Measurements from ENCODE around the gene VDR. TPM values are rescaled to one million over a fixed set of nuclear protein-coding genes. Genes with fewer than 3 reads are reported as not detected.

Gene VDR
- polyA plus RNA-seq, 6 donors from 2014 or later, result 0.05 to 0.44 TPM; not detected in 4

DNA sequence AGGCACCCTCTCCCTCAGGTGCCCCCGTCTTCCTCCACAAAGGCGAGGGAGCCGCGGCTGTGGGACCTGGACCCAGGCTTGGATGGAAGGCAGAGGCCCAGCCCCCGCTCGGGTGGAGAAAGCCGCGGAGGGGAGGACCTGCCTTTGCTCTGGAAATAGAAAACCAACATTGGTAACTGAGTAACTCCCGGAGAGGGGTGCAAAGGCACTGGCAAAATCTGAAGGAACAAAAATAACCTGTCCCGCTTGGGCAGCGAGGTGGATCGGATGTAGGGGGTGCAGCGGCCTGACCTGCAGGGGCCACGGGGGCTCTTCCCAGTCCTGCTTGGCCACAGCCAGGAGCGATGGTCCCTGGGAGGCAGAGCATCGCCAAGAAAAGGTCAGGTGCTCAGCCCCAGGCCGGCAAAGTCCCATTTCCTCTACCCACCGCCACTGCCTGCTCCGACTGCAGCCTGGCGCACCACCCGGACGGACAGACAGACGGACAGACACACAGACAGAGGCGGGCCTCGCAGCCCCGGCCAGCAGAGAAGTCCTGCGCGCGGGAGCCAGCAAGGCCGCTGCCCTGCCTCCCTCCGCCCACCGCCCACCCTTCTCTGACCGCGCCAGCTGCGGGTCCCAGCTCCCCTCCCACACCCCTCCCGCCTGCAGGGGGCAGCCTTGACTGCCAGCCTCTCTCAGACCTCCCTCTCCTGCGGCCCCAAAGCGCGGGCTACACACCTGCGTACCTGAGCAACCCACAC lies 37.2 kb upstream of the VDR start:
- H3K27ac Mint-ChIP-seq, result no peak overlapping the region
- DNase-seq (peak; percentile 38), ATAC-seq (ENCODE audit: low read depth in 2 of 2) (peak; percentile 80 to 87)
- H3K9me3 Mint-ChIP-seq, result no peaks in the 10 kb centered on the region
- H3K4me1 Mint-ChIP-seq, result peaks cover 6 to 13% (median 8%) of the 10 kb centered on the region in 3 donors
- peaks cover 26 to 61% (median 49%) of the 10 kb centered on the region in 3 donors for H3K27me3 Mint-ChIP-seq
- peaks cover 0 to 11% of the 10 kb centered on the region in 2 donors for H3K36me3 Mint-ChIP-seq
- H3K4me3 Mint-ChIP-seq, result peak overlapping the region in 1 of 8 donors; percentile 20

DNA sequence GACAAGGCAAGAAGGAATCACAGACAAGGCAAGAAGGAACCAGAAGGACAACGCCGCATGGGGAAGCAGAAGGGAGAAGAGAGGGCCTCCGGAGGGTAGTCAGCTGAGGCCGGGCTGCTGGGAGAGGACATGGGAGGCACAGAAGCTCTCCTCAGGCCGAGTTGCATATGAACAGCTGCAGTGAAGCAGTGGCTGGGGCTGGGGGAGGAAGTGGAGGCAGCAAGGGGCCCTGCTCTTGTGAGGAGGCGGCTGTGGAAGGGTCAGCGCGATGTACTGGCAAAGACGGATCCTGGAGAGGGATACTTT lies 36.6 kb upstream of the VDR start:
- peaks cover 6 to 8% (median 7%) of the 10 kb centered on the region in 3 donors for H3K4me1 Mint-ChIP-seq
- H3K9me3 Mint-ChIP-seq, result no peaks in the 10 kb centered on the region
- peak overlapping the region in 2 of 8 donors; percentile 20 to 57 for H3K4me3 Mint-ChIP-seq
- ATAC-seq (ENCODE audit: low read depth in 2 of 2) (no peak), DNase-seq (no peak)
- H3K27ac Mint-ChIP-seq, result peak overlapping the region in 1 of 6 donors; percentile 1
- H3K27me3 Mint-ChIP-seq, result peaks cover 20 to 55% (median 43%) of the 10 kb centered on the region in 3 donors
- peaks cover 0 to 11% of the 10 kb centered on the region in 2 donors for H3K36me3 Mint-ChIP-seq

DNA sequence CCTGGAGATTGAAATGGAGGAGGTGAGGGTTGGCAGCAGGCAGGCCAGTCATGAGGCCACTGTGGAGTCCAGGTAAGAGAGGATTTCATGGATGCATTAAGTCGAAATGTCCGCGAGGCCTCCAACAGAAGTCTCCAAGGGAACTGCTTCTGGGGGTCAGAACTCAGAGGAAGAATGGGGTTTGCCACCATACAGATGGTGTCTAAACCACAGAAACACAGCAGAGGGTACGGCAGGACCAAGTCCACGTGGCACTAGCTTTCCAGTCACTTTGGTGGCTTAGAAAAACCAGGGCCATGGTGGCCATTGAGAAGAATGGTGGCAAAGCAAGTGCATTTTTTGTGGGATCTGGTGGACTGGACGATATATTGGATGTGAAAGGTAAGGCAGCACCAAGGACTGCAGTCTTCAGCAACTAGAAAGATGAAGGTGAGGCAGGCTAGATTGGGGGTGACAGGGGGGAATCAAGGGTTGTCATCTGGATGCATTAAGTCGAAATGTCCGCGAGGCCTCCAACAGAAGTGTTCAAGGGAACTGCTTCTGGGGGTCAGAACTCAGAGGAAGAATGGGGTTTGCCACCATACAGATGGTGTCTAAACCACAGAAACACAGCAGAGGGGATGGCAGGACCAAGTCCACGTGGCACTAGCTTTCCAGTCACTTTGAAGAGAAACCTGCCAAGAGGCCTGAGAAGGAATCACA lies 36.1 kb upstream of the VDR start:
- H3K4me3 Mint-ChIP-seq, result peak overlapping the region in 1 of 8 donors; percentile 20
- ATAC-seq (ENCODE audit: low read depth in 2 of 2) (no peak), DNase-seq (no peak)
- peak overlapping the region in 2 of 6 donors; percentile 1 to 72 for H3K27ac Mint-ChIP-seq
- peaks cover 0 to 11% of the 10 kb centered on the region in 2 donors for H3K36me3 Mint-ChIP-seq
- H3K27me3 Mint-ChIP-seq, result peaks cover 20 to 50% (median 38%) of the 10 kb centered on the region in 3 donors
- peaks cover 6 to 8% (median 6%) of the 10 kb centered on the region in 3 donors for H3K4me1 Mint-ChIP-seq
- H3K9me3 Mint-ChIP-seq, result no peaks in the 10 kb centered on the region

DNA sequence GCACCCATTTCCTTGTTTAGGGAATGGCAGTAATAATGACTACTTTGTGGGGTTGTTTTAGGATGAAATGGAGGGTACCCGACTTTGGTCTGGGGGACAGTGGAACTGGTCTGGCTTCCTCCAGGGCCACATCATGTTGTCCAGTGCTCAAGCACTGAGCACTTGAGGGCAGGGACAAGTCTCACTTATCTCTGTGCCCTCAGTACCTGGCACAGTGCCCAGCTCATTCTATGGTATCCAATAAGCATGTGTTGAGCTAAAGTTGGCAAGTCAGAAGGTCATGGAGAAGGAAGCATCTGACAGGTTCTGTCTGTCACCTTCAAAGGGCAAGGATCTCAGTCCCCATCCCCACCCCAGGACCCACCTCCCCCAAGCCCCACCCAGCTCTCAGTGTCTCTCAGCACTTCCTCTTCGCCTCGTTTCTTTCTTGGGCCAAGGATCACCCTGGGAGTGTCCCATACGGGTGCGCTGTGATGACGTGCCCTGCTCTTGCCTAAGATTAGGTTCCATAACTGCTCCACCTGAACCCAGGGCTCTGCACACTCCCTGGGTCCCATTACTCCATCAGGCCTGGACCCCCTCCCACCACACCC lies 34.3 kb upstream of the VDR start:
- Mint-ChIP-seq H3K9me3 (no peaks in the 10 kb centered on the region), H3K36me3 (peaks cover 0 to 11% of the 10 kb centered on the region in 2 donors), H3K4me3 (peak overlapping the region in 1 of 8 donors; percentile 66), H3K27ac (peak overlapping the region in 2 of 6 donors; percentile 40 to 63), H3K4me1 (peaks cover 6 to 8% (median 6%) of the 10 kb centered on the region in 3 donors), H3K27me3 (peaks cover 17 to 47% (median 42%) of the 10 kb centered on the region in 3 donors)
- ATAC-seq (ENCODE audit: low read depth in 2 of 2) (no peak), DNase-seq (no peak)

DNA sequence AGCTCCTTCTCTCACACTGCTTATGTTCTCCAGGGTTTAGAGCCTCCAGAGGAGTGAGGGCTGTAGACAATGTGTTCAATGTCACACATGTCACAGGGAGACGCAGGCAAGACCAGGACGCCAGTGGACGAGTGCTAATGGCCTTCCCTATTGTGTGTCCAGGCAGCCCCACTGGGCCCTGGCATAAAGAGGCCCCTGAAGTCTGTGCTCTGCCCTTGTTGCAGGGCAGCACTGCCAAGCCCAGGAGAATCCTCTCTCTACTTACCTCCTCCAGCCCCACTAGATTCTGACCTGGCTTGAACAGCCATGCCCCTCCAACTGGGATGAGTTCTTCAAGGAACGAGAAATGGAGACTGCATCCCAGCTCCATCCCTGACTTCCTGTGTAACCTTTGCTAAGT lies 33.8 kb upstream of the VDR start:
- H3K4me3 Mint-ChIP-seq, result no peak overlapping the region
- peak overlapping the region in 1 of 6 donors; percentile 40 for H3K27ac Mint-ChIP-seq
- no peaks in the 10 kb centered on the region for H3K9me3 Mint-ChIP-seq
- no peak for ATAC-seq (ENCODE audit: low read depth in 2 of 2)
- H3K27me3 Mint-ChIP-seq, result peaks cover 16 to 51% (median 40%) of the 10 kb centered on the region in 3 donors
- H3K4me1 Mint-ChIP-seq, result peaks cover 6 to 8% (median 6%) of the 10 kb centered on the region in 3 donors
- no peak for DNase-seq
- peaks cover 0 to 11% of the 10 kb centered on the region in 2 donors for H3K36me3 Mint-ChIP-seq

DNA sequence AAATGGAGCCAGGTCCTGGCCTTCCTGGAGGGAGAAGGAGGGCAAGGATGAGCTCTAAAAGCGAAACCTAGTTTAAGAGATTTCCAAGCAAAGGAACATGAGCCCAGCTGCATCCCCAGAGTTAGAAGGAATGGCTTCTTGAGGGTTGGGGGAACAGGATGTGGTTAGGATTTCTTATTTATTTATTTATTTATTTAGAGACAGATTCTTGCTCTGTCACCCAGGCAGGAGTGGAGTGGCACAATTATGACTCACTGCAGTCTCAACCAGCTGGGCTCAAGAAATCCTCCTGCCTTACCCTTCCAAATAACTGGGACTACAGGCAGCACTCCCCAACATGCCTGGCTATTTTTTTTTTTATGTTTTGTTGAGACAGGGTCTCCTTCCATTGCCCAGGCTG lies 33.3 kb upstream of the VDR start:
- H3K27me3 Mint-ChIP-seq, result peaks cover 16 to 54% (median 40%) of the 10 kb centered on the region in 3 donors
- no peak for ATAC-seq (ENCODE audit: low read depth in 2 of 2)
- H3K36me3 Mint-ChIP-seq, result peaks cover 0 to 11% of the 10 kb centered on the region in 2 donors
- no peak overlapping the region for H3K4me3 Mint-ChIP-seq
- no peak for DNase-seq
- H3K27ac Mint-ChIP-seq, result no peak overlapping the region
- H3K4me1 Mint-ChIP-seq, result peaks cover 6 to 8% (median 6%) of the 10 kb centered on the region in 3 donors
- H3K9me3 Mint-ChIP-seq, result no peaks in the 10 kb centered on the region

DNA sequence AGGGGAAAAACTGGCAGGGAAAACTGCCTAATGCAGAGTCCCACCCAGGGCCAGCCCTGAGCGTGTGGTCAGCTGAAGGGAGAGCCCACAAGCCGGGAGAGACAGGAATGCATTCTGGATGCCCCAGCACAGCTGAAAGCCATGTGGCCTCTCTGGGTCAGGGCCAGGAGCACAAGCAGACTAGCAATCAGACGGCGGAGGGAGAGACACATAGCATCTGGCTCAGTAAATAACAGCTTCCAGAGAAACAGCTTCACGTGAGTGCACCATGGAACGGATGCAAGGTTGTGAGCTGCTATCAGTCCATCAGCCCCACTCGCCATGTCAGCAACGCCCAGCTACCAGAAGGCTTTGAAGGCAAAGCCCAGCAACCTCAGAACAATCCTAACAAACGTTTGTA lies 30.4 kb upstream of the VDR start:
- H3K27ac Mint-ChIP-seq, result peak overlapping the region in 1 of 6 donors; percentile 53
- H3K36me3 Mint-ChIP-seq, result no peaks in the 10 kb centered on the region
- H3K9me3 Mint-ChIP-seq, result no peaks in the 10 kb centered on the region
- H3K4me3 Mint-ChIP-seq, result peak overlapping the region in 1 of 8 donors; percentile 47
- H3K4me1 Mint-ChIP-seq, result no peaks in the 10 kb centered on the region
- no peak for DNase-seq
- peaks cover 7 to 46% (median 26%) of the 10 kb centered on the region in 3 donors for H3K27me3 Mint-ChIP-seq
- no peak for ATAC-seq (ENCODE audit: low read depth in 2 of 2)

DNA sequence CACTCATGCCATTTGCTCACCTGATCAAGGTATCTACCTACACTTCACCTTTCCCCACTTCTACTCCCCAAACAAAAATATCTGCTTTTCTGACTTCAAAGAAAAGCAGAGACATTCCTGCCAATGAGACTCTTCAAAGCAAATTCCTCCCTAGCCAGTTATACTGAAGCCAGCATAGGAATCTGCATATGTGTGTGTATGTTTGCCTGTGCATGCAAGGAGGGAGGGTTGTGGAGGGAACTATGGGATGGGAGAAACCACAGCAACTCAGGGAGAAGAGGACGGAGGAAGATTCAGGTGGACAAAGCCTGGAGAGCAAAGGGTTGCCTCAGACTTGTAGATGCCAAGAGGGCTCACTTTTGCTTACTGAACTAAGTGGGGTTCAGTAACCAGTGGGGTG lies 26.4 kb upstream of the VDR start:
- Mint-ChIP-seq H3K27me3 (peaks cover 0 to 36% (median 19%) of the 10 kb centered on the region in 3 donors), H3K4me3 (peak overlapping the region in 1 of 8 donors; percentile 58), H3K27ac (no peak overlapping the region), H3K9me3 (no peaks in the 10 kb centered on the region), H3K4me1 (no peaks in the 10 kb centered on the region), H3K36me3 (no peaks in the 10 kb centered on the region)
- no peak for ATAC-seq (ENCODE audit: low read depth in 2 of 2)
- no peak for DNase-seq

DNA sequence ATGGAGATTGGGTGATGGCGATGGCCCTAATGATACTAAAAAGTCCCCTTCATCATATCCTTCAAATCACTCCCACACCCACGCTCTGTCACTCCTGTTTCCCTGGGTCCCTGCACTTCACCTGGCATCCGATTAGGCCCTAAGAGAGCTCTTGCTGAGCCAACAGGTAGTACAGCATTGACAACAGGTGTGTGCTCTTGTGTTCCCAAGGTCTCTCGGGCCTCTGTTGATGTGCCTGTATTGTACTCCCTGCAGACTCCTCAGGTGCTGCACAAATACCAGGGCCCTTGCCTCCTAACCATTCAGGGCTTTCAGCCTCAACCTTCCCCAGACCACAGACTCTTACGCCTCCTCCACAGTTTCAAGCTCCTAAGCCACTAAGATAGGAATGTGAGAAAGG lies 25.8 kb upstream of the VDR start:
- Mint-ChIP-seq H3K9me3 (no peaks in the 10 kb centered on the region), H3K36me3 (no peaks in the 10 kb centered on the region), H3K27ac (no peak overlapping the region), H3K4me3 (peak overlapping the region in 1 of 8 donors; percentile 61), H3K4me1 (no peaks in the 10 kb centered on the region), H3K27me3 (peaks cover 0 to 36% (median 19%) of the 10 kb centered on the region in 3 donors)
- ATAC-seq (ENCODE audit: low read depth in 2 of 2) (no peak), DNase-seq (no peak)

DNA sequence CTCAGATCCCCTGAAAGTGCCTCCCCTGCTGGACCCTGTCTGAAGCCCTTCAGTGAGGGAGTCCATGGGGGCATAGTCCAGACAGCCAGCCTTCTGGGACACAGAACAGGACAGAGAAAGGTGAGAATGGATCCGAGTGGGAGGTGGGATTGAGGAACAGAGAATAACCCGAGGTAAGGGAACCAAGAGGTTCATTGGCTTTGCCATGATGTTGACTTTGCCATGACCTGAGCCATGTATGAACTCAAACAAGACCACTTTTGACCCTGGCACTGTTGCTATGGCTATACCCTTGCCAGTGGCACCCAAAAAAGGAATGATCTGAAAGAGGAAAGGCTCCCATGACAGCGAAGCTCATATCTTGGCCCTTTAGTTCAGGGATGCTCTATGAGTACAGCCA lies 22.6 kb upstream of the VDR start:
- no peaks in the 10 kb centered on the region for H3K9me3 Mint-ChIP-seq
- H3K4me1 Mint-ChIP-seq, result no peaks in the 10 kb centered on the region
- H3K4me3 Mint-ChIP-seq, result no peak overlapping the region
- H3K27me3 Mint-ChIP-seq, result peaks cover 15 to 32% (median 28%) of the 10 kb centered on the region in 3 donors
- DNase-seq (no peak), ATAC-seq (ENCODE audit: low read depth in 2 of 2) (no peak)
- no peaks in the 10 kb centered on the region for H3K36me3 Mint-ChIP-seq
- H3K27ac Mint-ChIP-seq, result no peak overlapping the region

DNA sequence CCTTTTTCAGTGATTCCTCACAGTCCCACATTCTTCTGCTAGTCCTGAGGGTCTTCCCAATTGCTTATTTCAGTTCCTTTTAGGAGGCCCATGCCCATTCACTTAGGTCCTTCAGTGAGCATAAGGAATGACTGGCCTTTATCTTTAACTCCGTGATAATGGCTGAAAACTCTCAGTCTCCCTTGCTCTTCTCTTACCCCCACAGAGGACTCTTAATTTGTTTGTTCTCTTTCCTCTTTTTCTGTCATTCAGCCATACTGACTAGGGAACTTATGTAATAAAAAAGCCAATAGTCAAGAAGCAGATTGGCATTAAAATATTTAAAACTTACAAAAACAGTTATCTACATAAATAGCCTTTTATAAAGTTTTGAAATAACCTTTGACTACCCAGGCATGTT lies 17.1 kb upstream of the VDR start:
- Mint-ChIP-seq H3K4me1 (no peaks in the 10 kb centered on the region), H3K27ac (no peak overlapping the region), H3K9me3 (peaks cover 0 to 5% (median 0%) of the 10 kb centered on the region in 7 donors), H3K27me3 (peaks cover 22 to 27% (median 22%) of the 10 kb centered on the region in 3 donors), H3K4me3 (no peak overlapping the region), H3K36me3 (no peaks in the 10 kb centered on the region)
- DNase-seq, result no peak
- ATAC-seq (ENCODE audit: low read depth in 2 of 2), result no peak

DNA sequence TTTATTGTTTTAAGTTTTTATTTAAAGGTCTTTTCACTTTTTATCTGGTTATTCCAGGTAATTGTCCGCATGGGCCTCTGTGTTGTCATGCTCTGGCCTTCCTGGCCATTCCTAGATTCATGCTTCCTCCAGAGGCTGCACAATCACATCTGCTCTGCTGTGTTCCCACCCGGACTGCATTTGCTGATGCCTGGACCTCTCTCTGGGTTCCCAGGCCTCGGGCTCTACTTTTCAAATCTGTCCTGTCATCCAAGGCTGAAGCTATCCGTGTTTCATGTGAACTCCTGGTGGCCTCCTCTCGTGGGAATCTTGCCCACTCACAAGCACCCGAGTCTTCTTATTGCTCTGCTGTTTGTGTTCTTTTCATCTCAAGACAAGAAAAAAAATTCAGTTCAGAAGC lies 16.1 kb upstream of the VDR start:
- H3K4me3 Mint-ChIP-seq, result no peak overlapping the region
- no peak for ATAC-seq (ENCODE audit: low read depth in 2 of 2)
- H3K27ac Mint-ChIP-seq, result no peak overlapping the region
- H3K9me3 Mint-ChIP-seq, result peaks cover 0 to 5% (median 0%) of the 10 kb centered on the region in 7 donors
- H3K27me3 Mint-ChIP-seq, result peaks cover 22 to 27% (median 22%) of the 10 kb centered on the region in 3 donors
- no peaks in the 10 kb centered on the region for H3K36me3 Mint-ChIP-seq
- H3K4me1 Mint-ChIP-seq, result no peaks in the 10 kb centered on the region
- DNase-seq, result no peak

DNA sequence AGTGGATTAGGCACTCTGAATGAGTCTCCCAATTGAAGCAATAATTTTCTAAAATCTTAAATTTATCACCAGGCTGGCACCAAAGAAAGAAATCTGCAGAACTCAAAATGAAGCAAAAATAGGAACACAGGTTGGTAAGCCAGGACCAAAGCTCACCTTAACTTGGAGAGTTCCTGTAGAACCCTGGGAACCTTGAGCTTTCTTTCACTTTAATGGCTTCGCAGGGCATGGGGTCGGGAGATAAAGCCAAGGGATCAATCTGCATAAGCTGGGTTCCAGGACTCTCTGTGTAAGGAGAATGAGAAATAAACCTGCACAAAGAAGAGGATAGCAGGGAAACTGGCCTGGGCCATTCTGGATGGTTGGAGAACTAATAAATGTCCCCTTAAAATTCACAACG lies 8.3 kb upstream of the VDR start:
- no peak for DNase-seq
- Mint-ChIP-seq H3K27ac (no peak overlapping the region), H3K27me3 (peaks cover 10 to 30% (median 18%) of the 10 kb centered on the region in 3 donors), H3K4me1 (no peaks in the 10 kb centered on the region), H3K4me3 (no peak overlapping the region), H3K36me3 (peaks cover 5 to 8% of the 10 kb centered on the region in 2 donors), H3K9me3 (peaks cover 2 to 12% (median 5%) of the 10 kb centered on the region in 7 donors)
- no peak for ATAC-seq (ENCODE audit: low read depth in 2 of 2)

All from naive B cell (primary cell).